HG02970 (cell line): Measurements from ENCODE around the gene MTHFD1.

Experiments used
- ATAC-seq: cut with Tn5 transposase; IDR thresholded peaks from one replicate; pipeline ENCODE4 v1.9.1; 2021; ENCODE audit warnings: mild to moderate bottlenecking, moderate library complexity, moderate number of reproducible peaks; ENCODE audit not compliant: unreplicated experiment, low FRiP score

MTHFD1 gene

DNA sequence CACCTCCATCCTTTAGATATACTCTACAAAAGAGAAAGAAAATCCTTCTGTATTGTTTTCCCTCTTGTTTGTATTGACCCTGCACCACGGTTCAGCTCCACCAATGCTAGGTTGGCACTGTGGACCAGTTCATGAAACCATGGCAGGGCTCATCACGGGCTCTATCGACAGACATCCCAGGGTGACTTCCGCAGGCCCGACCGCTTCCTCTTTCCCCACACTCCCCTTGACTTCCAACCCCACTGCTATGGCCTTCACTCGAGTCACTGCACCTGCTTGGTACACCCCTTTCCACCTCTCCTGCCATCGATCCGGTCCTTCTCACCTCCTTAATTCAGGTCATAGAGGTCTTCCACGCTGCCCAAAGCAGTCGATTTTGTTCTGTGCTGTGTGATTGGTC lies 56.0 kb downstream of the MTHFD1 start:
- ATAC-seq: no peak

GRCh38 chr14:64444984-64445845 lies 57.1 kb downstream of the MTHFD1 start:
- peak; percentile 81 for ATAC-seq

- no peak for ATAC-seq
Observed at GRCh38 chr14:64447876-64448670, 59.9 kb downstream of the MTHFD1 start.

- ATAC-seq: no peak
Observed at GRCh38 chr14:64450255-64450654, 62.1 kb downstream of the MTHFD1 start.

DNA sequence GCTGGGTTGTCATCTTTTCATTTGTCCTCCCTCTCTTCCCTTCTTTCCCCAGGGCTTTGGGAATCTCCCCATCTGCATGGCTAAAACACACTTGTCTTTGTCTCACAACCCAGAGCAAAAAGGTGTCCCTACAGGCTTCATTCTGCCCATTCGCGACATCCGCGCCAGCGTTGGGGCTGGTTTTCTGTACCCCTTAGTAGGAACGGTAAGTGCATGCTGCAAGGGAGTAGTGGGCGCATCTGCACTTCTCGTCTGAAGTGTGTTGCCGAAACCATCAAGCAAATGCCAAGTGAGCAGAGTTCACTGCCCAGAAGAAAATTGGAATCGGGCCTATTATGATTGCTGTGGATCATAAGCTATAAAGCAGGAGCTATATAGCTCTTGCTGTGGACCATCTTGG lies 66.5 kb downstream of the MTHFD1 start:
- ATAC-seq: no peak

- no peak for ATAC-seq
Observed at GRCh38 chr14:64459405-64460136, 71.4 kb downstream of the MTHFD1 start.

DNA sequence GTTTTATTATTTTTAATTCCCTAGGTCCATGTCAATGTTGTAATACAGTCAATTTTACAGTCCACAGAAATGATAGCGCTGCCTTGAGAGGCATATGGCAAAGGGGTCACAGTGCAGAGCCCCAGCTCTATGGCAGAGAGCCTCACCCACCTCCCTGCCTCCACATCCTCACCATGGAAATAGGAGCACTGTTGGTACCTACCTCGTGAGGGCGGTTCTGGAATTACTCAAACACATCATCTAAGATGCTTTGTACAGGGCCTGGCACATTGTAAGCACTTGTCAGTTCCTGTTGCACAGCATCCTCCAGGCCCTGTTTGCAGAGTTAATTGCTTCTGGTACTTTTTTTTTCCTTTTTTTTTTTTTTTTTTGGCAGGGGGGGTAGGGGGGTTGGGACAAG lies 73.1 kb downstream of the MTHFD1 start:
- no peak for ATAC-seq

GRCh38 chr14:64463195-64463594 lies 75.0 kb downstream of the MTHFD1 start:
- no peak for ATAC-seq

GRCh38 chr14:64463873-64464272 lies 75.7 kb downstream of the MTHFD1 start:
- no peak for ATAC-seq

DNA sequence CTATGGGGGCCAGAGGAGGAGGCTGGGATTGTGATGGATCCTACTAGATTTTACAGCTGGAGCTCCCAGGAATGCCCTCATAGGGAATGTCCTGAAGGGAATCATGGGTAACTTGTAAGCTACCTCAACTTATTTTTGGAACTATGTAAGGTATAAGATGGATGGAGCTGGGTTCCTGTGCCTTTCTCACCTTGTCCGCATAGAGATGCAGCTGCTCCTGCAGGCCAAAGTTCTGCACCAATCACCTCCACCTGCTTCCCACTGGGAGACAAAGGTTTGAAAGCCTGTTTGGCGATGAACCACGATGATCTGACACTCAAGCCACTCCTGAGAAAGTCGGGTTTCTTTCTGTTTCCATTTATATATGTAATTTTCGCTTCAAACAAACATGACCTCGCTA lies 76.5 kb downstream of the MTHFD1 start:
- no peak for ATAC-seq

GRCh38 chr14:64465191-64465822 lies 77.2 kb downstream of the MTHFD1 start, which contains the start of gene AKAP5:
Gene AKAP5, plus strand, starts transcription at chr14:64465499. Its CDS starts 2,896 bp downstream, at chr14:64468395.
- peak; percentile 58 for ATAC-seq

GRCh38 chr14:64465831-64466554 lies 77.8 kb downstream of the MTHFD1 start:
- ATAC-seq: no peak

GRCh38 chr14:64467101-64467500 lies 78.9 kb downstream of the MTHFD1 start:
- ATAC-seq: no peak

DNA sequence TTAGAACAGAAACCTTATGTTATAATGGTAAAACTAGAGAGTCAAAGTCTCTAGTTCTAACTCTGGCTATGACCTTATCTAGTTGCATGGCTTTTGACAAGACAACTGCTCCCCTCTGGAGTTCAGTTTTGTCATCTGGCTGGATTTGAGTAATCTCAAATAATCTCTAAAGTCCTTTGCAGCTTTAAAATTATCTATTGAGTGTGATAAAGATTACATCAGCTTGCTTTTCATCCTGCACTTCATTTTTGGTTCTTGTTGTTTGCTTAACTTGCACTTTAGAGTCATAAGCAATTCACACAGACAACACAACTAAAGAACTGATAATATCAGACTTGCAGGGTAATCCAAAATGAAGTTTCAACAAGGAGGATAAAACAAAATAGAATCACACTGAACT lies 79.4 kb downstream of the MTHFD1 start:
- no peak for ATAC-seq

DNA sequence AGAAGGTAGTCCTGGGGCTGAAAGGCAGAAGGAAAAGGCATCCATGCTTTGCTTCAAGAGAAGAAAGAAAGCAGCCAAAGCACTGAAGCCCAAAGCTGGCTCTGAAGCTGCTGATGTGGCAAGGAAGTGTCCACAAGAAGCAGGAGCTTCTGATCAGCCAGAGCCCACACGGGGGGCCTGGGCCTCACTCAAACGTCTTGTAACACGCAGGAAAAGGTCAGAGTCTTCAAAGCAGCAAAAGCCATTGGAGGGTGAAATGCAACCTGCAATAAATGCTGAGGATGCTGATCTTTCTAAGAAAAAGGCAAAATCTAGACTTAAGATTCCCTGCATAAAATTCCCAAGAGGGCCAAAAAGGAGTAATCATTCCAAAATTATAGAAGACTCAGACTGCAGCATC lies 80.3 kb downstream of the MTHFD1 start:
- ATAC-seq: no peak

GRCh38 chr14:64474041-64474440 lies 85.9 kb downstream of the MTHFD1 start:
- no peak for ATAC-seq

- no peak for ATAC-seq
Observed at GRCh38 chr14:64474698-64475097, 86.5 kb downstream of the MTHFD1 start.

DNA sequence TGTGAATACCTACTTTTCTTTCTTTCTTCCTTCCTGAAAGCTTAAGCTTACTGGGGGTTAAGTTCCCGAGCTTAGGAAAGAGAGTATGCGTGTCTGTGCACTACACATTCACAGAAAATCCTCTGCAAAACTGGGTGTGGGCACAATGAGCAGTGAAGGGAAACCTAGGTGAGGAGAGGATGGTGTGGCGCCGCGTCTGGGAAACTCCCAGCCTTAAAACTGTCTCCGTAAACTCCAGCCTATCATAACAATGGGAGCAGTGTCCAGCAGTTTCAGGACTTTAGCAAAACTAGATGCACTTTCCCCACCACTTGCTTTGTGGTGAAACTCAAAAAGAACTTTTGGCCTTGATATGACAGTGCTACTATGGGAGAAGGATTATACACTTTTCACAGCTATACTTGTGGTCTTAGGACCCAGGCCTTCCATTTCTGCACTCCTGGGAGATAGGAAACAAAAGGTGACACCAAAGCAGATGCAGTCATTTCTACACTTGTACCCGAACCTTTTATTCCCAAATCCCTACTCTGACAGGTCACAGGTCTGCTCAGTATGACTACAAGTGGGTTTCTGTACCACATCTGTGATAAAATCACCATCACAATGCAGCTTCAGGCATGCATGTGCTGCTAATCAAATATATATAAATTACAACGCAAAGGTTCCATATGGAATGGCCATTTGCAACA lies 87.6 kb downstream of the MTHFD1 start:
- ATAC-seq: no peak

DNA sequence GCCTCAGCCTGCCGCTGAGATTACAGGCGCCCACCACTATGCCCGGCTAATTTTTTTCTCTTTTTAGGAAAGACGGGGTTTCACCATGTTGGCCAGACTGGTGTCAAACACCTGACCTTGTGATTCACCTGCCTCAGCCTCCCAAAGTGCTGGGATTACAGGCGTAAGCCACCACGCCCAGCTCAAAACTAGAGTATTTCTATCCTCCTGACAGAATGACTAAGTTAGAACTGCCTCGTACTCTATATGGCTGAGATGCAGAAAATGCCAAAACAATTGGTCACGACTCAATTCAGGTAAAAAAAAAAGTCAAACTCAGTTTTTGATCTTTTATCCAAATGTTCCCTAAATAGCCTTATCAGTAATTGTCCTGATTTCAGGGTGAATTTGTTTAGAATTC lies 88.3 kb downstream of the MTHFD1 start:
- no peak for ATAC-seq
